ENCODE results near the gene CTNNA3. TPM values are rescaled to one million over a fixed set of nuclear protein-coding genes. Genes with fewer than 3 reads are reported as not detected.

CTNNA3 gene
- total and polyA plus RNA-seq, 7 donors, result 0.85 to 66.2 (median 28.1) TPM

GRCh38 chr10:67088036-67088435 is 608.0 kb downstream of the CTNNA3 start:
- DNase-seq, result no peak
- no peak overlapping the region for H3K27ac ChIP-seq
- peak in 1 of 4 donors; percentile 48 for ATAC-seq
- 39 to 53% (median 42%) methylated on average over 1 of the region's 1 CpG for WGBS, 3 donors
- H3K4me3 ChIP-seq, result no peak overlapping the region
- intact Hi-C loops (cut with DNase I), result no loop called here
- no peaks in the 10 kb centered on the region for H3K27me3 ChIP-seq (ENCODE audit: insufficient read depth in 3 of 3, low read length in 2 of 3)
- no peaks in the 10 kb centered on the region for H3K36me3 ChIP-seq (ENCODE audit: insufficient read depth in 1 of 2, low read depth in 1 of 2)
- TF ChIP-seq CTCF (IDR thresholded peaks at IDR 0.05), result no peak
- H3K9me3 ChIP-seq, result no peaks in the 10 kb centered on the region
- peaks cover 22% of the 10 kb centered on the region for H3K4me1 ChIP-seq

- no peak overlapping the region for H3K27ac ChIP-seq
- DNase-seq (no peak), ATAC-seq (peak in 1 of 4 donors; percentile 29)
- no peak for TF ChIP-seq CTCF (IDR thresholded peaks at IDR 0.05)
- H3K4me1 ChIP-seq, result peaks cover 22% of the 10 kb centered on the region
- no peaks in the 10 kb centered on the region for H3K36me3 ChIP-seq (ENCODE audit: insufficient read depth in 1 of 2, low read depth in 1 of 2)
- H3K27me3 ChIP-seq (ENCODE audit: insufficient read depth in 3 of 3, low read length in 2 of 3), result no peaks in the 10 kb centered on the region
- H3K9me3 ChIP-seq, result no peaks in the 10 kb centered on the region
- intact Hi-C loops (cut with DNase I), result no loop called here
- H3K4me3 ChIP-seq, result no peak overlapping the region
Measured at GRCh38 chr10:67087135-67087425, 608.9 kb downstream of the CTNNA3 start.

GRCh38 chr10:67086327-67087134 is 609.5 kb downstream of the CTNNA3 start:
- DNase-seq, result no peak
- WGBS, 3 donors, result 14 to 17% (median 14%) methylated on average over 2 of the region's 2 CpGs
- peaks cover 22% of the 10 kb centered on the region for H3K4me1 ChIP-seq
- H3K27ac ChIP-seq, result no peak overlapping the region
- ATAC-seq, result peak in 3 of 4 donors; percentile 37 to 69 (median 44)
- no peaks in the 10 kb centered on the region for H3K27me3 ChIP-seq (ENCODE audit: insufficient read depth in 3 of 3, low read length in 2 of 3)
- H3K36me3 ChIP-seq (ENCODE audit: insufficient read depth in 1 of 2, low read depth in 1 of 2), result no peaks in the 10 kb centered on the region
- H3K4me3 ChIP-seq, result no peak overlapping the region
- TF ChIP-seq CTCF (IDR thresholded peaks at IDR 0.05), result no peak
- intact Hi-C loops (cut with DNase I), result no loop called here
- H3K9me3 ChIP-seq, result no peaks in the 10 kb centered on the region

- no peak for TF ChIP-seq CTCF (IDR thresholded peaks at IDR 0.05)
- intact Hi-C loops (cut with DNase I), result no loop called here
- Histone ChIP-seq H3K36me3 (ENCODE audit: insufficient read depth in 1 of 2, low read depth in 1 of 2) (no peaks in the 10 kb centered on the region), H3K27me3 (ENCODE audit: insufficient read depth in 3 of 3, low read length in 2 of 3) (no peaks in the 10 kb centered on the region), H3K27ac (no peak overlapping the region), H3K4me1 (peaks cover 16% of the 10 kb centered on the region), H3K4me3 (no peak overlapping the region), H3K9me3 (no peaks in the 10 kb centered on the region)
- 69 to 76% (median 74%) methylated on average over 4 of the region's 4 CpGs for whole genome bisulfite sequencing, 3 donors
- no peak for ATAC-seq
- DNase-seq, result no peak
Measured at GRCh38 chr10:67079126-67079525, 616.9 kb downstream of the CTNNA3 start.

GRCh38 chr10:67077376-67077775 is 618.6 kb downstream of the CTNNA3 start:
- H3K36me3 ChIP-seq (ENCODE audit: insufficient read depth in 1 of 2, low read depth in 1 of 2), result no peaks in the 10 kb centered on the region
- ATAC-seq, result no peak
- peaks cover 16% of the 10 kb centered on the region for H3K4me1 ChIP-seq
- no peaks in the 10 kb centered on the region for H3K27me3 ChIP-seq (ENCODE audit: insufficient read depth in 3 of 3, low read length in 2 of 3)
- H3K27ac ChIP-seq, result no peak overlapping the region
- no peak overlapping the region for H3K4me3 ChIP-seq
- 92 to 98% (median 96%) methylated on average over 1 of the region's 1 CpG for WGBS, 3 donors
- DNase-seq, result no peak
- no peak for TF ChIP-seq CTCF (IDR thresholded peaks at IDR 0.05)
- H3K9me3 ChIP-seq, result no peaks in the 10 kb centered on the region
- intact Hi-C loops (cut with DNase I), result no loop called here

Data from psoas muscle (tissue), 8 donors.